Stimulated activated naive CD8-positive, alpha-beta T cell treated with anti-CD3 and anti-CD28 coated beads, Interleukin-15, Interleukin-2, amounts not matched to agents 100 ng/mL and 50 ng/mL, for 24 hours (primary cell): Measurements from ENCODE around the gene AKR7A2.
A peak's percentile ranks its signal among the peaks of the same experiment; 100 is the strongest.
"Not testable (repeated sequence)": the region's sequence is repeated elsewhere in the genome, so short reads cannot be mapped to it uniquely, and the experiment has no call there.

Experiments used
- H3K27ac Mint-ChIP-seq: one replicate; pipeline ENCODE4 v1.8.0; 2021; ENCODE audit warnings: mild to moderate bottlenecking, mixed read lengths
- H3K27me3 Mint-ChIP-seq: one replicate; pipeline ENCODE4 v1.8.0; 2021; ENCODE audit warnings: mixed read lengths
- H3K36me3 Mint-ChIP-seq: one replicate; pipeline ENCODE4 v1.8.0; 2021; ENCODE audit warnings: low read depth, mixed read lengths
- H3K4me1 Mint-ChIP-seq: one replicate; pipeline ENCODE4 v1.8.0; 2021; ENCODE audit warnings: low read depth, mixed read lengths
- H3K4me3 Mint-ChIP-seq: one replicate; pipeline ENCODE4 v1.8.0; 2021; ENCODE audit warnings: mild to moderate bottlenecking, mixed read lengths
- H3K9me3 Mint-ChIP-seq: one replicate; pipeline ENCODE4 v1.8.0; 2021; ENCODE audit warnings: mixed read lengths

AKR7A2 gene

GRCh38 chr1:19309123-19309813 lies 2.7 kb downstream of the AKR7A2 start:
- Mint-ChIP-seq H3K36me3 (peaks cover 22% of the 10 kb centered on the region), H3K4me1 (peaks cover 28% of the 10 kb centered on the region), H3K9me3 (no peaks in the 10 kb centered on the region), H3K4me3 (no peak overlapping the region), H3K27ac (no peak overlapping the region), H3K27me3 (no peaks in the 10 kb centered on the region)

GRCh38 chr1:19308509-19308907 lies 3.4 kb downstream of the AKR7A2 start:
- Mint-ChIP-seq H3K36me3 (peaks cover 28% of the 10 kb centered on the region), H3K27me3 (no peaks in the 10 kb centered on the region), H3K9me3 (no peaks in the 10 kb centered on the region), H3K4me1 (peaks cover 25% of the 10 kb centered on the region), H3K27ac (no peak overlapping the region), H3K4me3 (no peak overlapping the region)

GRCh38 chr1:19307794-19308508 lies 4.0 kb downstream of the AKR7A2 start:
- H3K4me3 Mint-ChIP-seq = no peak overlapping the region
- no peak overlapping the region for H3K27ac Mint-ChIP-seq
- H3K27me3 Mint-ChIP-seq = no peaks in the 10 kb centered on the region
- peaks cover 19% of the 10 kb centered on the region for H3K4me1 Mint-ChIP-seq
- no peaks in the 10 kb centered on the region for H3K9me3 Mint-ChIP-seq
- peaks cover 32% of the 10 kb centered on the region for H3K36me3 Mint-ChIP-seq

GRCh38 chr1:19306941-19307340 lies 5.0 kb downstream of the AKR7A2 start:
- H3K27me3 Mint-ChIP-seq = no peaks in the 10 kb centered on the region
- H3K9me3 Mint-ChIP-seq = no peaks in the 10 kb centered on the region
- H3K4me3 Mint-ChIP-seq = no peak overlapping the region
- no peak overlapping the region for H3K27ac Mint-ChIP-seq
- H3K36me3 Mint-ChIP-seq = peaks cover 38% of the 10 kb centered on the region
- peaks cover 15% of the 10 kb centered on the region for H3K4me1 Mint-ChIP-seq

- no peaks in the 10 kb centered on the region for H3K27me3 Mint-ChIP-seq
- no peaks in the 10 kb centered on the region for H3K9me3 Mint-ChIP-seq
- peaks cover 38% of the 10 kb centered on the region for H3K36me3 Mint-ChIP-seq
- H3K4me3 Mint-ChIP-seq = no peak overlapping the region
- no peak overlapping the region for H3K27ac Mint-ChIP-seq
- H3K4me1 Mint-ChIP-seq = peaks cover 10% of the 10 kb centered on the region
Observed at GRCh38 chr1:19305880-19306279, 6.1 kb downstream of the AKR7A2 start.

GRCh38 chr1:19304081-19304480 lies 7.9 kb downstream of the AKR7A2 start:
- H3K4me3 Mint-ChIP-seq, H3K27me3 Mint-ChIP-seq, H3K9me3 Mint-ChIP-seq, H3K4me1 Mint-ChIP-seq, H3K27ac Mint-ChIP-seq: not testable (repeated sequence)
- H3K36me3 Mint-ChIP-seq = peaks cover 38% of the 10 kb centered on the region

- Mint-ChIP-seq H3K27me3 (no peaks in the 10 kb centered on the region), H3K27ac (no peak overlapping the region), H3K9me3 (peaks cover 7% of the 10 kb centered on the region), H3K4me3 (no peak overlapping the region), H3K36me3 (peaks cover 38% of the 10 kb centered on the region), H3K4me1 (no peaks in the 10 kb centered on the region)
Observed at GRCh38 chr1:19300211-19300610, 11.7 kb downstream of the AKR7A2 start.

GRCh38 chr1:19294638-19295037 lies 17.3 kb downstream of the AKR7A2 start:
- Mint-ChIP-seq H3K9me3 (peaks cover 17% of the 10 kb centered on the region), H3K27ac (no peak overlapping the region), H3K27me3 (peaks cover 5% of the 10 kb centered on the region), H3K36me3 (peaks cover 25% of the 10 kb centered on the region), H3K4me3 (no peak overlapping the region), H3K4me1 (no peaks in the 10 kb centered on the region)

- Mint-ChIP-seq H3K27me3 (peaks cover 19% of the 10 kb centered on the region), H3K36me3 (peaks cover 3% of the 10 kb centered on the region), H3K27ac (no peak overlapping the region), H3K4me1 (peaks cover 8% of the 10 kb centered on the region), H3K4me3 (peak overlapping the region; percentile 54), H3K9me3 (peaks cover 3% of the 10 kb centered on the region)
Observed at GRCh38 chr1:19289244-19289643, 22.7 kb downstream of the AKR7A2 start.

- Mint-ChIP-seq H3K4me3 (peak within 1 kb of the TSS; percentile 54), H3K27me3 (peaks cover 19% of the 10 kb centered on the region)
- not testable (repeated sequence) for H3K27ac Mint-ChIP-seq, H3K4me1 Mint-ChIP-seq, H3K9me3 Mint-ChIP-seq, H3K36me3 Mint-ChIP-seq
Observed at GRCh38 chr1:19288324-19289241, 23.4 kb downstream of the AKR7A2 start, which contains the start of gene AKR7A3. Gene AKR7A3, minus strand, starts transcription at chr1:19288770. Its CDS starts 61 bp downstream, at chr1:19288709.

- no peak overlapping the region for H3K4me3 Mint-ChIP-seq
Observed at GRCh38 chr1:19287436-19288185, 24.3 kb downstream of the AKR7A2 start.

GRCh38 chr1:19285807-19286206 lies 26.1 kb downstream of the AKR7A2 start:
- H3K9me3 Mint-ChIP-seq, H3K4me1 Mint-ChIP-seq, H3K4me3 Mint-ChIP-seq, H3K36me3 Mint-ChIP-seq, H3K27ac Mint-ChIP-seq: not testable (repeated sequence)
- H3K27me3 Mint-ChIP-seq = peaks cover 19% of the 10 kb centered on the region

More at GRCh38 chr1:19287436-19288185, 24.3 kb downstream of the AKR7A2 start:
- Mint-ChIP-seq H3K27me3 (peaks cover 19% of the 10 kb centered on the region), H3K4me1 (peaks cover 8% of the 10 kb centered on the region), H3K27ac (no peak overlapping the region), H3K9me3 (no peaks in the 10 kb centered on the region), H3K36me3 (no peaks in the 10 kb centered on the region)

- H3K4me1 Mint-ChIP-seq, H3K27ac Mint-ChIP-seq, H3K9me3 Mint-ChIP-seq, H3K4me3 Mint-ChIP-seq, H3K36me3 Mint-ChIP-seq: not testable (repeated sequence)
- peaks cover 19% of the 10 kb centered on the region for H3K27me3 Mint-ChIP-seq
Observed at GRCh38 chr1:19285366-19285765, 26.6 kb downstream of the AKR7A2 start.

- Mint-ChIP-seq H3K36me3 (no peaks in the 10 kb centered on the region), H3K27me3 (peaks cover 17% of the 10 kb centered on the region), H3K9me3 (no peaks in the 10 kb centered on the region), H3K27ac (no peak overlapping the region), H3K4me1 (peaks cover 8% of the 10 kb centered on the region), H3K4me3 (no peak overlapping the region)
Observed at GRCh38 chr1:19284881-19285280, 27.1 kb downstream of the AKR7A2 start.
